ENCODE data around the gene FAM162A.
"Not testable (repeated sequence)": the region's sequence is repeated elsewhere in the genome, so short reads cannot be mapped to it uniquely, and the experiment has no call there.

FAM162A gene

GRCh38 chr3:122427857-122428471 is 44.0 kb downstream of the FAM162A start:
- TF ChIP-seq, protein P1, sequence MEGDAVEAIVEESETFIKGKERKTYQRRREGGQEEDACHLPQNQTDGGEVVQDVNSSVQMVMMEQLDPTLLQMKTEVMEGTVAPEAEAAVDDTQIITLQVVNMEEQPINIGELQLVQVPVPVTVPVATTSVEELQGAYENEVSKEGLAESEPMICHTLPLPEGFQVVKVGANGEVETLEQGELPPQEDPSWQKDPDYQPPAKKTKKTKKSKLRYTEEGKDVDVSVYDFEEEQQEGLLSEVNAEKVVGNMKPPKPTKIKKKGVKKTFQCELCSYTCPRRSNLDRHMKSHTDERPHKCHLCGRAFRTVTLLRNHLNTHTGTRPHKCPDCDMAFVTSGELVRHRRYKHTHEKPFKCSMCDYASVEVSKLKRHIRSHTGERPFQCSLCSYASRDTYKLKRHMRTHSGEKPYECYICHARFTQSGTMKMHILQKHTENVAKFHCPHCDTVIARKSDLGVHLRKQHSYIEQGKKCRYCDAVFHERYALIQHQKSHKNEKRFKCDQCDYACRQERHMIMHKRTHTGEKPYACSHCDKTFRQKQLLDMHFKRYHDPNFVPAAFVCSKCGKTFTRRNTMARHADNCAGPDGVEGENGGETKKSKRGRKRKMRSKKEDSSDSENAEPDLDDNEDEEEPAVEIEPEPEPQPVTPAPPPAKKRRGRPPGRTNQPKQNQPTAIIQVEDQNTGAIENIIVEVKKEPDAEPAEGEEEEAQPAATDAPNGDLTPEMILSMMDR (IDR thresholded peaks at IDR 0.05; ENCODE audit: unreplicated experiment in 3 of 3), result no peak
- no peak overlapping the region for H3K27ac Mint-ChIP-seq
- H3K4me3 Mint-ChIP-seq, result no peak overlapping the region
- H3K4me1 Mint-ChIP-seq, result no peaks in the 10 kb centered on the region
- no peaks in the 10 kb centered on the region for H3K9me3 Mint-ChIP-seq
- no peaks in the 10 kb centered on the region for H3K27me3 Mint-ChIP-seq (ENCODE audit: low read depth)
- H3K36me3 Mint-ChIP-seq (ENCODE audit: low read depth), result peaks cover 70% of the 10 kb centered on the region

DNA sequence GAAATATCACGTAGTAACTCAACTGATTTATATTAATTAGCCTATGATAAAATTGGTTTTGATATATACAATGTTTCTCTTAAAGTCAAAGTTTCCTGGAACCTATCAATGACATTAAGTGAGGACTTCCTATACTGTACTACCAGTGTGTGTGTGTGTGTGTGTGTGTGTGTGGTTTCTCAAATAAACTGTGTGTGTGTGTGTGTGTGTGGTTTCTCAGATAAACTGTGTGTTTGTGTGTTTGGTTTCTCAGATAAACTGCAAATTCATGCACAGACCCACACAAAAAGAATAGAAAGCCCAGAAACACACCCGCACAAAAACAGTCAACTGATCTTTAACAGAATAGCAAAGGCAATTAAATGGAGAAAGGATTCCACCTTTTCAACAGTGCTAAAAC is 46.4 kb downstream of the FAM162A start:
- no peak overlapping the region for H3K4me3 Mint-ChIP-seq
- peaks cover 83% of the 10 kb centered on the region for H3K36me3 Mint-ChIP-seq (ENCODE audit: low read depth)
- no peaks in the 10 kb centered on the region for H3K4me1 Mint-ChIP-seq
- H3K9me3 Mint-ChIP-seq, result no peaks in the 10 kb centered on the region
- no peak overlapping the region for H3K27ac Mint-ChIP-seq
- TF ChIP-seq, protein P1 (IDR thresholded peaks at IDR 0.05; ENCODE audit: unreplicated experiment in 3 of 3), result no peak
- H3K27me3 Mint-ChIP-seq (ENCODE audit: low read depth), result no peaks in the 10 kb centered on the region

DNA sequence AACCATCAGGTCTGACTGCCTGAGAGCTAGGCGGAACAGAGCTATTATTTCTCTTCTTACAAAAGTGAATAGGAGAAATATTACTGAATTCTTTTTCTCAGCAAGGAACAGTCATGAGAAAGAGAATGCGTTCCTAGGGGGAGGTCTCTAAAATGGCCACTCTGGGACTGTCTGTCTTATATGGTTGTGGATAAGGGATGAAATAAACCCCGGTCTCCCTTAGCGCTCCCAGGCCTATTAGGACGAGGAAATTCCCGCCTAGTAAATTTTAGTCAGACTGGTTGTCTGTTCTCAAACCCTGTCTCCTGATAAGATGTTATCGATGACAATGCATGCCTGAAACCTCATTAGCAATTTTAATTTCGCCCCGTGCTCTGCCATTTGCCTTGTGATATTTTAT is 52.0 kb downstream of the FAM162A start:
- TF ChIP-seq, protein P1 (IDR thresholded peaks at IDR 0.05; ENCODE audit: unreplicated experiment in 3 of 3), result no peak
- Mint-ChIP-seq H3K9me3 (peaks cover 12% of the 10 kb centered on the region), H3K4me3 (no peak overlapping the region), H3K36me3 (ENCODE audit: low read depth) (peaks cover 86% of the 10 kb centered on the region), H3K4me1 (no peaks in the 10 kb centered on the region), H3K27ac (no peak overlapping the region), H3K27me3 (ENCODE audit: low read depth) (no peaks in the 10 kb centered on the region)

- Mint-ChIP-seq H3K36me3 (ENCODE audit: low read depth) (peaks cover 98% of the 10 kb centered on the region), H3K4me1 (no peaks in the 10 kb centered on the region), H3K9me3 (peaks cover 18% of the 10 kb centered on the region), H3K27ac (no peak overlapping the region), H3K4me3 (no peak overlapping the region), H3K27me3 (ENCODE audit: low read depth) (no peaks in the 10 kb centered on the region)
- TF ChIP-seq, protein P1 (IDR thresholded peaks at IDR 0.05; ENCODE audit: unreplicated experiment in 3 of 3), result no peak
Observed at GRCh38 chr3:122443090-122443489, 59.1 kb downstream of the FAM162A start.

DNA sequence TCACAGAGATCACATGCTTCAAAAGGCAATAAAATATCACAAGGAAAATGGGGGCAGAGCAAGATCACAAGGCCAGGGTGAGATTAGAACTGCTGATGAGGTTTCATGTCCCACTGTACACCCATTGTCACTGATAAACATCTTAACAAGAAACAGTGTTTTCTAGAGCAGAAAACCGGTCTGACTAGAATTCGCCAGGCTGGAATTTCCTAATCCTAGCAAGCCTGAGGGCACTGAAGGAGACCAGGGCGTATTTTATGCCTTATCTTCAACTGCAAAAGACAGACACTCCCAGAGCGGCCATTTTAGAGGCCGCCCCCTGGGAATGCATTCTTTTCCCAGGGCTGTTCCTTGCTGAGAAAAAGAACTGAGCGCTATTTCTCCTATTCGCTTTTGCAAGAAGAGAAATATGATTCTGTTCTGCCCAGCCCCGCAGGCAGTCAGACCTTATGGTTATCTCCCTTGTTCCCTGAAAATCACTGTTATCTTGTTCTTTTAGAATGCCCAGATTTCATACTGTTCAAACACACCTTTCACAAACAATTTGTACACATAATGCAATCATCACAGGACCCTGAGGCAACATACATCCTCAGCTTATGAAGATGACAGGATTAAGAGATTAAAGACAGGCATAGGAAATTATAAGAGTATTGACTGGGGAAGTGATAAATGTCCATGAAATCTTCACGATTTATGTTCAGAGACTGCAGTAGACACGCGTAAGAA is 59.9 kb downstream of the FAM162A start:
- H3K27me3 Mint-ChIP-seq (ENCODE audit: low read depth); H3K4me1 Mint-ChIP-seq; H3K27ac Mint-ChIP-seq; H3K4me3 Mint-ChIP-seq: not testable (repeated sequence)
- Mint-ChIP-seq H3K9me3 (peaks cover 20% of the 10 kb centered on the region), H3K36me3 (ENCODE audit: low read depth) (peaks cover 98% of the 10 kb centered on the region)

DNA sequence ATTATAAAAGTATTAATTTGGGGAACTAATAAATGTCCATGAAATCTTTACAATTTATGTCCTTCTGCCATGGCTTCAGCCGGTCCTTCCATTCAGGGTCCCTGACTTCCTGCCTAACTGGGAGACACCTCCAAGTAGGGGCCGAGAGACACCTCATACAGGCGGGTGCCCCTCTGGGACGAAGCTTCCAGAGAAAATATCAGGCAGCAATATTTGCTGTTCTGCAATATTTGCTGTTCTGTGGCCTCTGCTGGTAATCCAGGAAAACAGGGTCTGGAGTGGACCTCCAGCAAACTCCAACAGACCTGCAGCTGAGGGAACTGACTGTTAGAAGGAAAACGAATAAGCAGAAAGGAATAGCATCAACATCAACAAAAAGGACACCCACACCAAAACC is 60.5 kb downstream of the FAM162A start:
- not testable (repeated sequence) for H3K27ac Mint-ChIP-seq; H3K27me3 Mint-ChIP-seq (ENCODE audit: low read depth); H3K4me1 Mint-ChIP-seq; H3K4me3 Mint-ChIP-seq
- H3K9me3 Mint-ChIP-seq, result peaks cover 23% of the 10 kb centered on the region
- H3K36me3 Mint-ChIP-seq (ENCODE audit: low read depth), result peaks cover 98% of the 10 kb centered on the region

DNA sequence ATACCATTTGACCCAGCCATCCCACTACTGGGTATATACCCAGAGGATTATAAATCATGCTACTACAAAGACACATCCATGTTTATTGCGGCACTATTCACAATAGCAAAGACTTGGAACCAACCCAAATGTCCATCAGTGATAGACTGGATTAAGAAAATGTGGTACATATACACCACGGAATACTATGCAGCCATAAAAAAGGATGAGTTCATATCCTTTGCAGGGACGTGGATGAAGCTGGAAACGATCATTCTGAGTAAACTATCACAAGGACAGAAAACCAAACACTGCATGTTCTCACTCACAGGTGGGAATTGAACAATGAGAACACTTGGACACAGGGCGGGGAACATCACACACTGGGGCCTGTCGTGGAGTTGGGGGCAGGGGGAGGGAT is 64.2 kb downstream of the FAM162A start:
- not testable (repeated sequence) for H3K27ac Mint-ChIP-seq; H3K27me3 Mint-ChIP-seq (ENCODE audit: low read depth); H3K4me3 Mint-ChIP-seq; H3K4me1 Mint-ChIP-seq
- Mint-ChIP-seq H3K9me3 (peaks cover 23% of the 10 kb centered on the region), H3K36me3 (ENCODE audit: low read depth) (peaks cover 87% of the 10 kb centered on the region)

Data from nephron (organoid).